GM18907 (cell line): Measurements from ENCODE around the gene HSPA2.
"Not testable (repeated sequence)": the region's sequence is repeated elsewhere in the genome, so short reads cannot be mapped to it uniquely, and the experiment has no call there.

Source experiments
- ATAC-seq: cut with Tn5 transposase; IDR thresholded peaks from one replicate; pipeline ENCODE4 v1.9.1; 2021; ENCODE audit warnings: mild to moderate bottlenecking, moderate library complexity; ENCODE audit not compliant: unreplicated experiment

The HSPA2 gene

GRCh38 chr14:64558216-64558615 is 17.7 kb downstream of the HSPA2 start:
- ATAC-seq, result not testable (repeated sequence)

GRCh38 chr14:64561631-64562030 is 21.1 kb downstream of the HSPA2 start:
- ATAC-seq, result no peak

- no peak for ATAC-seq
Measured at GRCh38 chr14:64562436-64562835, 21.9 kb downstream of the HSPA2 start.

- no peak for ATAC-seq
Measured at GRCh38 chr14:64563696-64564095, 23.2 kb downstream of the HSPA2 start.

GRCh38 chr14:64566651-64567122 is 26.1 kb downstream of the HSPA2 start:
- ATAC-seq, result no peak

- ATAC-seq, result no peak
Measured at GRCh38 chr14:64569138-64569631, 28.6 kb downstream of the HSPA2 start.

- not testable (repeated sequence) for ATAC-seq
Measured at GRCh38 chr14:64569646-64570045, 29.1 kb downstream of the HSPA2 start.

- no peak for ATAC-seq
Measured at GRCh38 chr14:64572386-64573104, 32.0 kb downstream of the HSPA2 start.

GRCh38 chr14:64573109-64573508 is 32.6 kb downstream of the HSPA2 start:
- no peak for ATAC-seq

- ATAC-seq, result no peak
Measured at GRCh38 chr14:64574371-64575107, 34.0 kb downstream of the HSPA2 start.

GRCh38 chr14:64577211-64577610 is 36.7 kb downstream of the HSPA2 start:
- no peak for ATAC-seq

GRCh38 chr14:64580467-64580866 is 39.9 kb downstream of the HSPA2 start:
- no peak for ATAC-seq

- no peak for ATAC-seq
Measured at GRCh38 chr14:64581363-64581762, 40.8 kb downstream of the HSPA2 start.

GRCh38 chr14:64581817-64582216 is 41.3 kb downstream of the HSPA2 start:
- ATAC-seq, result no peak

GRCh38 chr14:64584190-64584589 is 43.6 kb downstream of the HSPA2 start:
- ATAC-seq, result no peak

GRCh38 chr14:64591809-64592208 is 51.3 kb downstream of the HSPA2 start:
- no peak for ATAC-seq
